ENCODE data around the gene MARK3.

Gene MARK3

DNA sequence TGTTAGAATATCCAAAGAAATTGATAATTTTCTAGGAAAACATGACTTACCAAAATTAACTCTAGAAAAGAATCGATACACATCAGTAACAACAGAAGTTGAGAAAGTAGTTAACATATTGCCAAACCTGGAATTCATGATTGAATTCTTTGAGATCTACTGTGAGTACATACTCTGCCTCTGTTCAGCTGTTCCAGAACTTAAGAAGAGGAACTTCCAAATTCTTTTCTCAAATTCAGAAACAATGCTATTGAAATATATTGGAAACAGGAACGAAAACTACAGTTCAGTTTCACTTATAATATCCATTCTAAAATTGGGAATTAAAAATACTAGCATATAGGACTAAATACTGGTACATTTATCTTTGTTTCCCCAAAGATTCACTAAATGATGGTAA, 57.9 kb downstream of the MARK3 start:
- DNase-seq, result no peak

- no peak for DNase-seq
Observed at GRCh38 chr14:103444837-103445524, 59.8 kb downstream of the MARK3 start.

DNA sequence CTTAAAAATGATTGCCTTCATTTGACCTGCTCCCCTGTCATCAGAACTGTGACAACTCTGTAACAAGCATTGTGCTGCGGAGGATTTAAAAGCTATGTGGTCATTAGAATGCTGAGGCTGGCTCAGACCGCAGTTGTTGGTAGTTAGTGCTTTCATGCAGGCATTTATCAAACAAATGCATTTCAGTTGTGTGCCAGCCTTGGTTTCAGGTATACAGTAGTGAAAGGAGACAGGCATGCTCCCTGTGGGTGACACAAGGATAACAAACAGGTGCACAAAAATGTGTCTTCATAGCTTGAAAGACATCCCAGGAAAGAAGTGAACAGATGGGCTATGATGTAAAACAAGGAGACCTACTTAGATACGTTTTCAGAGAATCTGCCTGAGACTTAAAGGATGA, 60.6 kb downstream of the MARK3 start:
- no peak for DNase-seq

DNA sequence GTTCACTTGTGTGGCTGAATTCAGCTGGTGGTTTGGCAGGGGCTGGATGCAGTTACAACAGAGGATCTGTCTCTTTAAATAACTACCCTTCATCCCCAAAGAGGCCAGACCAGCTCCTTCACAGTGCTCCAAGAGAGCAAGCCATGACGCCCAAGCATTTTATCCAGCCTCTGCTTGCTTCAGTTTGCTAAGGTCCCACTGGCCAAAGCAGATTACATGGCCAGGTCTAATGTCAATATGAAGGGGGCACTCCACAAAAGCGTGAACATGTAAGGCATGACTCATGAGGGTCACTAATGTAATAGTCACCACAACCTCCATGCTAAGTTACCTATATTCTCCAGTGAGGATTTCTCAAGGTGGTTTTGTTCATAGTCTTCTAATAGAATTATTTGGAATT, 62.9 kb downstream of the MARK3 start:
- no peak for DNase-seq

DNA sequence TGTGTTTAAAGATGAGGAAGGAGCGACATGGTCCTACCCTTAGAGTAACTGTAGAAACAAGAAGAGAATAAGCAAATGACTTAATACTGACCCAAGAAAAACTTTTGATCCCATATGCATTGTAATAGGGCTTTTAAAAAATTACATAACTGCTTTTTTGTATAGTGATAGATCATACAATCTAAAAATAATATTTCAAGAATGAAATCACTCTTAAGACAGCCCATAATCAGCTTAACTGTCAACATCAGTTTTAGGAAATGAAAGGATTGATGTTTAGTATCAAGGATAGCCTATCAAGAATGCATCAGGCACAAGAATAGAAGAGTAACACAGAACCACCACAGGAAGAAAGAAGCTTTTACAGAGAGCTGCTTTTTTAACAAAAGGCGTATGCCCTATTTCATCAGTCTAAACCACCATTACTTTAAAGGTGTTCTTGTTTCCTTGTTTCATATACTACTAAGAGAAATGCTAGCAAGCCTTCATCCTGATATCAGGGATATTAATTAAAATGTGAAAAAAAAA, 64.5 kb downstream of the MARK3 start:
- no peak for DNase-seq

GRCh38 chr14:103450416-103450815, 65.2 kb downstream of the MARK3 start:
- DNase-seq, result no peak

DNA sequence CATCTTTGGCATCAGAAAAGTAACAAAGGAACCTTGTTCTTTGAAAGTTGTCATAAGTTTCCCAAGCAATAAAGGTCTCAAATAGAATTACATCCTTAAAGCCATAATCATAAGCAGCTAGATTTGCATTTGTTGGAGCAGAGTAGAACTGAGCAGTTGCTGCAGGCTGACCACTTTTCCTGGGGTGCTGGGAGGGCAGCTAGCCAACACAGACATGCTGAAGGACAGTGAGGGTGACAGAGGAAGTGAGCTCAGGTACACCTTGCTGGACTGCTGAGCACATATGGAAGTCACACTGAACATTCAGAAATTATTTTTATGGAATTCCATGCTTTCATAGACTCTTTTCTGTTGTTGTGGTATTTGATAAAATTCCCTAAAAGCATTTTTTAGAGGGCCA, 66.2 kb downstream of the MARK3 start:
- DNase-seq, result no peak

DNA sequence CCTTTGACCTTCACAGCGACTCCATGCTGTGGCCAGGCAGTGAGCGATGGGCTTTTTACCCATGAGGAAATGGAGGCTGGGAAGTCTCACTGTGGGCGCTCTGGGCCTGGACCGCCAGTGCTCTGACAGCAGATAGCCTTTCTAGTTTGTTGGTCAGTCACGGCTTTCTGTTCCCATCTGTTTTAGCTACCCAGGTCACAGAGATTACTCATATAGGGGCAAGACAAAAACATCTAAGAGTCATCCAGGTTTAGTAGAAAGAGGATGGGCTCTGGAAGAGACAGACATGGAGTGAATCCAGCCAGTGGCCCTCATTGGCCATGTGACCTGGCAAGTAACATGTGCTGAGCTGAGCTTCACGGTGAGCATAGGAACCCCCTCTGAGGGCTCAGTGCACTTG, 68.6 kb downstream of the MARK3 start:
- DNase-seq, result no peak

GRCh38 chr14:103456167-103456835, 71.1 kb downstream of the MARK3 start:
- DNase-seq, result no peak

DNA sequence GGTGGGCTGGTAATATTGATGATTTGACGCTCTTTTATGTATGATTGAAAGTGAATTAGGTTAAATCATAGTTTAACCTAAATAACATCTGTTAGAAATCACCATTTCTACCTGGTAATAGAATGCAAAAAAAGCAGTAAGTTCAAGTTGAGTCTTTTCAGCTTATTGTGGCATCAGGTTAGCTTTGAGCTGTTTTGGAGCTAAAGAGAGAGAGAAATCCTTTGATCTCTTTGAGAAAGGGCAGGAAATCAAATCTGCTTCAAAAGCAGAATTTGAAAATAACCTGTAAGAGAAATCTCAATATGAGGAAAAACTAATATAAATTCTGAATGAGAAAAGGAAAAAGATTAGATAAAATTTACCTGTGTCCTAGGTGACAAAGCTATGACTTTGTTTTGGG, 75.2 kb downstream of the MARK3 start:
- no peak for DNase-seq

DNA sequence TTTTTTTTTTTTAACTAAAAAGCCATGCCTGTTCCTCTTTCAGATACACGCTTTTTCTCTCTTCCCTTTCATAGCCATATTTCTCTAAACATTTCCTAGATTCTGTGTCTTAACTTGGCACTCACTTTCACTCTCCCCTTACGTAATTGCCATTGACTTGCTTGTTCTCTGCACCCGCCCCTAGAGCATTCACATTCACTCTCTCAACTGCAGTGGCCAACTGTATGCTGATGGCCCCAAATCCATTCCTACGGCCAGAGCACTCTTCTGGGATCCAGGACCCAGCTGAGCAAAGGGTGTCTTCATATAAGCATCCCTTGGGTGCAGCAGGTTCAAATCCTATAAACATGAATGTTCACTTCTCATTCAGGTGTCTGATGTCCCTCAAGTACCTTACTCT, 77.9 kb downstream of the MARK3 start:
- DNase-seq, result no peak

- DNase-seq, result no peak
Observed at GRCh38 chr14:103463851-103464250, 78.6 kb downstream of the MARK3 start.

- DNase-seq, result no peak
Observed at GRCh38 chr14:103472939-103473338, 87.7 kb downstream of the MARK3 start.

GRCh38 chr14:103474893-103475292, 89.7 kb downstream of the MARK3 start:
- no peak for DNase-seq

DNA sequence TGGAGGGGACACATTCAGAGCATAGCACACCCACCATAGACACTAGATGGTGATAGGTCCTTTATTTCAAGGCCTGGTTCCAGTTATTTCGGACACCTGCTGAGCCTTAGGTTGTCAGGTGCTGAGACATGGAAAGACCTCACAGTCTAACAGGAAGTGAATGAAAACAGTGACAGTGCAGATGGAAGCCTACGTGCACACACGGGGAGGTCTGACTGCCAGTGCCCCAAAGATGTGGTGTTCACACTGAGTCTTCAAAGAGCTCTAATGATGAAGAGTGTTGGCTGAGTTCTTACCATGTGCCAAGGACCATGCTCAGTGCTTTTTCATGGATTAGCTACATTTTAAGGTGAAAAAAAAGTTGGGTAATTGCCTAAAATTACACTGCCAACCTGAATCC, 90.8 kb downstream of the MARK3 start:
- DNase-seq, result no peak

DNA sequence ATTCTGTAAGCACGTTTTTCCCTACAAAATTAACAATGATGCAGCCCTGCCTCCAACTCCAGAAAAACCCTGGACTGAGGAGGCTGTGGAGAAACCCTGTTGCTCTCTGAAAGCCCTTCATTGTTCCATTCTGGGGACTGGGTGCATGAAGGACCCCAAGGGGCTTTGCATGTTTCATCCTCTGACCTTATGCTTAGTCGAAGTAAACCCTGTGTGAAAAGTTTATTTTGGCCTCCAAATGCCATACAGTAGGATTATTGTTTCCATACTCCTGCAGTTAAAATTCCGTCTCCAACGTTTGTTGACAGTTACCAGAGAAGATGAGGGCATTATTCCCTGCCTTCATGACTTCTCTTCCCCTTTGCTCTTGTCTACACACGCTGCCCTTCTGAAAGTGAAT, 91.4 kb downstream of the MARK3 start:
- no peak for DNase-seq

DNA sequence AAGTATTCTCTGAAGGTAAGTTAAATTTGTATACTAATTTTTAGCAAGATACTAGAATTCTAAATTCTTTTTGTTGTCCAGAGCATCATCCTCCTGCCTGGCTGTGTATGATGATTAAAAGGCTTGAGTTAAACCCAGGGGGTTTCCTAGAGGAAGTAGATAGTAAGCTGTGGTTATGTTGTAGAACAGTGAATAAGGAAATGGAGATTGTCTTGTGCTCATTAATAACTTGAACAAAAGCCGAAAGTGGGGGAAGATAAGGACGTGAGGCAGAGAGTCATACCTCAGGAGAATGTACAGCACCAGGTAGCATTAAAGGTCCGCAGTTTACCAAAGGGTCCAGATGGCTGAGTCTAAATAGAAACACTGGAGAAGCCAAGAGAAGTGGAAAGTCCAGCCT, 95.4 kb downstream of the MARK3 start:
- no peak for DNase-seq

DNA sequence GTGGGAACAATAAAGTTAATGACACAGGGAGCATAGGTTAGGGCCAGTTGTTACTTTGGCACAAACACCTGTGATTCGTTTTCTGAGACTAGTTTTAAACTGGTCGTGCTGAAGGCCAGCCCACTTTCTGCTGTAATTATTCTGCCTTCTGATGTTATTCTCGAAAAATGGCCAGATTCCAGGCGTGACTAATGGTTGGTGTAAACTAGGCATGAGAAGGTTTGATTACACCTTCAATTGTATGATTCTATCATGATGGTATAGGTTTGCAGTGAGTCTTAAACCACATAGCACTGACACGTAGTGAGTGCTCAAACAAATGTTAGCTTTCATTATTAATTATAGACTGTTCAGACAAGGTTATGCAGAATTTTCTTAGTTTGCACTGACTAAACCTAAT, 98.4 kb downstream of the MARK3 start:
- no peak for DNase-seq

DNA sequence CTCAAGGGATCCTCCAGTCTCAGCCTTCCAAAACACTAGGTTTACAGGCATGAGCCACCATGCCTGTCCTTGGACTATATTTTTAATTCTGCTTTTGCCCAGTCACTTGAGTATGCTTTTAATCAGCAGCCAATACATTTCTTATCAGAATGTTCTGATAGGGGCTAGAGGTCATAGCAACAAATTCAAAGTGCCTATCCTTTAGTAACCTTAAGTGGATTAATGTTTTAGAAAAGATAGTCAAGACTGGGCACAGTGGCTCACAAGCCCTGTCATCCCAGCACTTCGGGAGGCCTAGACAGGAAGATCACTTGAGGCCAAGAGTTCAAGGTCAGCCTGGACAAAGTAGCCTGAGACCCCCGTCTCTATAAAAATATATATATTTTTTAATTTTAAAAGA, 100.3 kb downstream of the MARK3 start:
- DNase-seq, result no peak

- no peak for DNase-seq
Observed at GRCh38 chr14:103488071-103488470, 102.9 kb downstream of the MARK3 start.

DNA sequence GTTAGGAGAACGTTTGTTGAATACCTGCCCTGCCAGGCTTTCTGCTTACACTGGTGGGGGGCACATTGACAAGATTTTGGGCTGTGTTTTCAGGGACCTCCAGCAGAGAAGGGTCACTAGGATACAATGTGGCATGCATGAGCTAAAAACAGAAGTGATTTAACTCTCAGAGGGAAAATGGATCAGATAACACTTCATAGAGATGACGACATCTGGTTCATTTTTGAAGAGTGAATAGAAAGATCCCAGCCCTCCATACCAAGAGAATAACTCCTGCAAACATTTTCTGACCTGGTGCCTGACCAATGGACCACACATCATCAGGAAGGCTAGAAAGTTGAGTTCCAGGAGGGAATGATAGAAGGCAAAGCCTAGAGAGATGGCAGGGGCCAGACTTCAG, 103.7 kb downstream of the MARK3 start:
- DNase-seq, result no peak

- DNase-seq, result no peak
Observed at GRCh38 chr14:103489621-103490020, 104.4 kb downstream of the MARK3 start.

DNA sequence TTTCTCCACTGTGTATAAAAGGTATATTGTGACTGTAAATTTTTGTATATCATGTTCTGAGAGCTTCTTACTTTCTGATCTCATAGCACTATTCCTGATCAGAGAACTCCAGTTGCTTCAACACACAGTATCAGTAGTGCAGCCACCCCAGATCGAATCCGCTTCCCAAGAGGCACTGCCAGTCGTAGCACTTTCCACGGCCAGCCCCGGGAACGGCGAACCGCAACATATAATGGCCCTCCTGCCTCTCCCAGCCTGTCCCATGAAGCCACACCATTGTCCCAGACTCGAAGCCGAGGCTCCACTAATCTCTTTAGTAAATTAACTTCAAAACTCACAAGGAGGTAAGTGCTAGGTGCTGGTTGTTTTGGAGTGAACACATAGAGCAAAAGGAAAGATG, 106.5 kb downstream of the MARK3 start:
- DNase-seq, result no peak

- DNase-seq, result no peak
Observed at GRCh38 chr14:103492156-103492925, 107.1 kb downstream of the MARK3 start.

Data from NCI-H446 (cell line).